Activated CD4-positive, alpha-beta T cell treated with anti-CD3 and anti-CD28 coated beads for 48 hours (primary cell): Measurements from ENCODE around the gene PDYN.

ENCODE experiments used
- DNase-seq: peaks from one replicate; pipeline ENCODE4 v3.0.0-alpha.2; 2020

The PDYN gene

GRCh38 chr20:1949347-1950100 lies 44.3 kb downstream of the PDYN start:
- no peak for DNase-seq

GRCh38 chr20:1947535-1947846 lies 46.4 kb downstream of the PDYN start:
- no peak for DNase-seq

- DNase-seq, result no peak
Measured at GRCh38 chr20:1946762-1947534, 46.9 kb downstream of the PDYN start.

- no peak for DNase-seq
Measured at GRCh38 chr20:1946442-1946761, 47.5 kb downstream of the PDYN start.

GRCh38 chr20:1945660-1946059 lies 48.2 kb downstream of the PDYN start:
- no peak for DNase-seq

GRCh38 chr20:1945134-1945618 lies 48.7 kb downstream of the PDYN start:
- DNase-seq, result no peak

- DNase-seq, result no peak
Measured at GRCh38 chr20:1944345-1945091, 49.3 kb downstream of the PDYN start.

- DNase-seq, result no peak
Measured at GRCh38 chr20:1943275-1944002, 50.4 kb downstream of the PDYN start.

GRCh38 chr20:1942486-1943274 lies 51.2 kb downstream of the PDYN start:
- no peak for DNase-seq

GRCh38 chr20:1942061-1942460 lies 51.8 kb downstream of the PDYN start:
- no peak for DNase-seq

- no peak for DNase-seq
Measured at GRCh38 chr20:1941226-1941625, 52.6 kb downstream of the PDYN start.

- DNase-seq, result no peak
Measured at GRCh38 chr20:1940581-1940980, 53.3 kb downstream of the PDYN start.

GRCh38 chr20:1939270-1939595 lies 54.6 kb downstream of the PDYN start:
- no peak for DNase-seq

- DNase-seq, result no peak
Measured at GRCh38 chr20:1938464-1939269, 55.2 kb downstream of the PDYN start.

- DNase-seq, result no peak
Measured at GRCh38 chr20:1937316-1937976, 56.4 kb downstream of the PDYN start.

GRCh38 chr20:1935696-1936366 lies 58.0 kb downstream of the PDYN start:
- no peak for DNase-seq

GRCh38 chr20:1934721-1935573 lies 58.9 kb downstream of the PDYN start:
- DNase-seq, result no peak

GRCh38 chr20:1934156-1934555 lies 59.7 kb downstream of the PDYN start:
- DNase-seq, result no peak

GRCh38 chr20:1933465-1933870 lies 60.4 kb downstream of the PDYN start:
- no peak for DNase-seq
